Measurements from ENCODE around the gene IGFBP5. TPM values are rescaled to one million over a fixed set of nuclear protein-coding genes. Genes with fewer than 3 reads are reported as not detected.

The IGFBP5 gene
- polyA plus RNA-seq, 3 donors = 36.1 to 716 (median 172) TPM

DNA sequence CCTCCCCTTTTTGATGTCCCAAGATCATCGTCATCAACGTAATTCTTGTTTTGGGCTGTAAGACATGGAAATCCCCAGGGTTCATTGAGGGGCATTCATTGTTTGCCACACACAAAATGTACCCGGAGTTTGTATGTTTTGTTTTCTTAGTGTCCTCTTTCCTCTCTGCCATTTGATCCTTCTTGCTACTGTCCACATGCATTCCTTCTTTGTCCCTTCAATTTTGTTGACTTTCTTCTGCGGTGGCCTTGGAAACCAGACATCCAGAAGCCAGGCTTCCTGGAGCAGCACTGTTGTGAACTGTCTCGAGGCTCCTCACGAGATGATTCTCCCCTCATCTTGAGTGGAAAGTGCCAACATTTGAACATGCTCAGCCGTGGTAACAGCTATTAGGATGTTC, 37.4 kb downstream of the IGFBP5 start:
- H3K27ac ChIP-seq (ENCODE audit: low read depth, low read length) = no peak overlapping the region
- WGBS, 3 donors = 74 to 83% (median 82%) methylated on average over 7 of the region's 7 CpGs

DNA sequence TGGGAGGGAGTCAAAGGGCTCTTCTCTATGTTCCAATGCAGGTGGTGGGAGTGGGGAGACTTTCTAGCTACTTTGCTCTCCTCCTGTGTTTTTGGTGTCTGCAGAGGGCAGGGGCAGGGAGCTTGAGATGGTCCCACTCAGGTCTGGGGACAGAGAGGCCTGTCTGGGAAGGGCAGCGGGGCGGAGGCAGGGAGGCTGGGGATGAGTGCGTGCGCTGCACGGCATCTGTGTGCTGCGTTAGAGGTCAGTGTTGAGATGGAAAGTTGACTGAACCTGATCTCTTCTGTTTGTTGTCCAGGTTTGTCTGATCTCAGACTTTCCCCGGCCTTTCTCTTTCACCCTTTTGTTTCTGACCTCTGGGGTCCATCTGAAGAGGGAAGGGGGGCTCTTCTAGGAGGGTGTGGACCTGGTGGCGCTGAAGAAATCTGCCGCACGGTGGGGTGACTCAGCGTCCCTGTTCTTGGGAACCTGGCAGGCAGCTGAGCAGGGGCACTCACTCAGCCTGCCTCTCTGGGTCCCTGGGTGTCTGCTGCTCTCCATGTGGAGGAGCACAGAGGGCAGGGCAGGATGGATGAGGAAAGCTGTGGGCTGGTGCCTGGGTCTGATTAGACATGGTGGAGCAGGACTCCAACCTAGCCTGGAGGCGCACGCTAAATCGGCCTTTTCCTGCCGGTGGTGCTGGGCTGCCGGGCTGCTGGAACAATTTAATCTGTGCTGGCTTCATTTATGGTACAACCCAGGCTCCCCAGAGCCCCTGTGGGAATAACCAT, 38.1 kb downstream of the IGFBP5 start:
- H3K27ac ChIP-seq (ENCODE audit: low read depth, low read length) = no peak overlapping the region
- WGBS, 3 donors = 81 to 89% (median 89%) methylated on average over 16 of the region's 16 CpGs

DNA sequence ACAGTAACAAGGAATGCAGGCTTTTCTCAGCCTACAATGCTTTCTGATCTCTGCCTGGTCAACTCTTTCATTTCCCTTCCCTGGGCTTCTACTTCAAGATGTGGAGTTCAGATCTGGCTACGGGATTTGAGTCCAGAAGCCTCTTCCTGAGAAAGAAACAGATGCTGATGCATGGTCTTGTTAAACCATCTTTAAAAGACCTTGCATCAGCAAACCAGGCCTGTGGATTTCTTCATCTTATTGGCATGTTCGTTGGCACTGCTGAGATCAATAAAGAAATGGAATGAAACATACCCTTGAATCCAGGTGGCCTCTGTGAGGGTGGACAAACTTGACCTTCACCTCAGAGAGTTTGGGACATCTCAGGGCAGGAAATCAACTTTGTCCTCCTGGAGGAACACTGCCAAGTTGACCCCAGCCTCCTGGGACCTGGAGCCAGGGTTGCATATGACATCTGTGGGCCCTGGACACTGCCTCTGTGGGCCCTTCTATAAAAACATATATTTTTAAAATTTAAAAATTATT, 40.8 kb downstream of the IGFBP5 start:
- no peak overlapping the region for H3K27ac ChIP-seq (ENCODE audit: low read depth, low read length)
- 28 to 70% (median 66%) methylated on average over 2 of the region's 2 CpGs for WGBS, 3 donors

DNA sequence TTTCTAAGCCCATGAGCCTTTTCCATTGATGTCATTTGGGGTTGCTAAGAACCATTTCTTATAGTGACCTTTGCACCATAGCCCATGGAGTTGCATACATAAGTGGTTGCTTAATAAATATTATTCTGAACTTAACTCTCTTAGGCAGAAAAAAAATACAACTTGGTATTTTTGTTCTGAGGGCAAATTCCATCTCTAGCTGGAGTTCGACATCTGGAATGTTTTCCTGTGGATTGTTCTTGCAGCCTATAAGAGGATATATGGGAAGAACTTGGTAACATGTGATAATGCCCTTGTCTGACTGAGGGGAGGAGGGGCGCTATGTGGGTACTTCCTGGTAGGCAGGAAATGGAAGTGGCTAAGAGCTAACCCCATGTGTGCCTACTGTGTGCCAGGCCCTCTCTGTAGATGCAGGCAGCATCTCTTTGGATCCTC, 41.4 kb downstream of the IGFBP5 start:
- no peak overlapping the region for H3K27ac ChIP-seq (ENCODE audit: low read depth, low read length)
- WGBS, 3 donors = 47 to 70% (median 50%) methylated on average over 2 of the region's 2 CpGs

DNA sequence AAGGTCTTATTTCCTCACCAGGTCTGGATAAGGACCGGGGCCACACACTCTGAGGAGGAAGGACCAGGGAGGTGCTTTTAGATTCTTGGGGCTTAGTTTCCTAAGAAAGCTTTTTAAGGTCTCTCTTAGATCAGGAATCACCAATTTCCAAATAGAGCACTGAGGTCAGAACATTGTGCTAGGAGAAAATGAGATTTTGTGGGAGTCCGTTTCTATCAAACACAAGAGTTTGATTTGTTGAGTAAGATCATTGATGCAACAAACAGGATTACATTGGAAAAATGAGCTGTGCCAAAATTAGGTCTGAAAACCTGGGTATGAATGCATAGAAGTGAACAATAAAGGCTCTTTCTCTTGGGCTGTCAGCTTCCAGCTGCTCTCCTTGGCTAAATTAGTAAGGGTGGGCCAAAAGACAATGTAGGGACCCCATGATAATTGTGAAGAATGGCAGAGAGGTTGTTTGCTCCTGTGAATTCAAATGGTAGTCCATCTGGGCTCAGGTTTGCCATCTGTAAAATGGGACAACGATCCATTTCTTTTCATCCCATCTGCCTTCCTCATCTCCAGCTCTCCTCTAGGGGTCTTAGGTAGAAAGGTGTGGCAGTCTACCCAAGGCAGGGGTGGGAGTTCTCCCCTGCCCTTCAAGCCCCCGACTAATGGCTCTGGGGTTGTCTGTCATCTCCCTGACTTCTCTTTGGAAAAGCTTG, 42.1 kb downstream of the IGFBP5 start:
- no peak overlapping the region for H3K27ac ChIP-seq (ENCODE audit: low read depth, low read length)
- WGBS, 3 donors = 78 to 84% (median 82%) methylated on average over 4 of the region's 4 CpGs

DNA sequence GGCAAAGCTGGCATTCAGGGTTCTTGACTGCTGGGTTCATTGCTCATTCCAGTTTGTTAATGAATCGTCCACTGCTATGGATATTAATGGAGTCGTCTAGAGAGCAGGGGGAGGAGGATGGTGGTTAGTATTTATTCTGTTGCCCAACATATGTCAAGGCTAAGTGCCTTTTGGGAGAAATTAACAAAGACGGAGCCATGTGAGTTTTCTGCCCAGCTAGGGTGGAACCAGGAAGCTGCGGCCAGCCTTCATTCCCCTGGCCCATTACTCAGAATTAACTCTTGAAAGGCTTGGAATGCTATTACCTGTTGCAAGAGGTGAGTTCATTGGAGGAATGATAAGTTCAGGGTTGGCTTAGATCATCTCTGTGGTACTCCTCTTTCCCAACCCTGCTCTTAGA, 42.8 kb downstream of the IGFBP5 start:
- 15 to 44% (median 35%) methylated on average over 4 of the region's 4 CpGs for WGBS, 3 donors
- H3K27ac ChIP-seq (ENCODE audit: low read depth, low read length) = no peak overlapping the region

DNA sequence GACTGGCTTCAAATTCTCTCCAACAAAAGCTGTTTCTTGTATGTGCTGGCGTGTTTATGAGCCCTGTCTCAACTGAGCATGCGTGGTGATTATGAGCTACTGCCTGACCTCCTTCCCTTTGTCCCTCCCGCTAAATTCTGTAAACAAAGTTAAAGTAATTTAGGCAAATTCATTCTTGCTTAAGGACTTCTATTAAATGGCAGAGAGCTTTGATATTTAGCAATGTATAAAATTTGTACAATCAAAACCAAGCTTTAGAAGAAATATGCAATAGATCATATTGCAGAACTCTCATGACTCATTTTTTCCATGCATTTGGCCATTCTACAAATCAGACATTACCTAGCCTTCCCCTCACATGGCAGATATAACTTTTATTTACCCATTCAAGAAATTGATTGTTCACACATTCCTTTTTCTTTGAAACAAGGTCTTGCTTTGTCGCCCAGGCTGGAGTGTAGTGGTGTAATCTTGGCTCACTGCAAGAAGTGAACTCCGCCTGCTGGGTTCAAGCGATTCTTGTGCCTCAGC, 43.9 kb downstream of the IGFBP5 start:
- 38 to 96% (median 91%) methylated on average over 6 of the region's 6 CpGs for WGBS, 3 donors
- H3K27ac ChIP-seq (ENCODE audit: low read depth, low read length) = no peak overlapping the region

DNA sequence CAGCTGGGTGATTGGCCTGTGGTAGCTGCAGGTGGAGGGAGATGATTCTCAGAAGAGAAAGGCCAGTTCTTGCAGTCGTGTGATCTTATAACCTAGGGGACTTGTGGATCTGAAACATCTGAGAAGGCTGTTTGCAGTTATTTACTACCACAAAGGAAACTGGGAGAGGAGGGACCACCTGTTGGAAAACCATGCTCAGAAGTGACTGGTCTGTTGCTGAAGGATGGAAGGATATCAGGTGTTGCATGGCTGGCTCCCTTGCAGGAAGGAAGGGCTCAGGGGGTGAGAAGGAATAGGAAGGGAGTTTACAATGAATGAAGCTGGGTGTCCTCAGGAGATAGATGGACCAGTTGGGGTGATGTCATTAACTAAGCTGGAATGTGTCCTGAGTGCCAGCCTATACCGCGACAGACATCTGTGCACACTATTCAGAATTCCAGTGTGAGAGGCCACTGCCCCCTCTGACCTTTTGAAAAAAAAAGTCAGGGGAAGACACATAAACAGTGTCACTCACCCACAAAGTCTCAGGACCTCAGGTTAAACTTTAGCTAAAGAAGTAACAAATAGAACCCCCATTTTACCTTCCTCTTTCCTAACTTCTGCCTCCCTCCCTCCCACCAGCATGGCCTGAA, 44.6 kb downstream of the IGFBP5 start:
- no peak overlapping the region for H3K27ac ChIP-seq (ENCODE audit: low read depth, low read length)
- WGBS, 3 donors = 53 to 87% (median 80%) methylated on average over 3 of the region's 3 CpGs

DNA sequence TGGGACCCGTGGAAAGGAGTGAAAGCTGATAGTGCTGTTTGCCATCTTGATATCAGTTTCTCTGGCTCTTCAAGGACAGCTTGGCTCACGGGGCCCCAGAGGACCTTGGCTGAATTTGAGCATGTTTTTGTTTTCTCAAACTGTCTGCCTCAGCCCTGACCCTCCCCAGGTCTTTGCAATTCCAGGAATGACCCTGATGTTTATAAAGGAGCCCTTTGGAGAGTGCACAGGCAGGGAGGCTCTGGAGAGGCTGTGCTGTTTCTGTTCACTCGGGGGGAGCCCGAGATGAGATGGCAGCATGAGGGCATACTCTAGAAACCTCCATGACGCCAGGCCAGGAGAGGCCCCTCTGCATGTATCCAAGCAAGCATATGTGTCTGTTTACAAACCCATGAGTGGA, 45.8 kb downstream of the IGFBP5 start:
- H3K27ac ChIP-seq (ENCODE audit: low read depth, low read length) = no peak overlapping the region

DNA sequence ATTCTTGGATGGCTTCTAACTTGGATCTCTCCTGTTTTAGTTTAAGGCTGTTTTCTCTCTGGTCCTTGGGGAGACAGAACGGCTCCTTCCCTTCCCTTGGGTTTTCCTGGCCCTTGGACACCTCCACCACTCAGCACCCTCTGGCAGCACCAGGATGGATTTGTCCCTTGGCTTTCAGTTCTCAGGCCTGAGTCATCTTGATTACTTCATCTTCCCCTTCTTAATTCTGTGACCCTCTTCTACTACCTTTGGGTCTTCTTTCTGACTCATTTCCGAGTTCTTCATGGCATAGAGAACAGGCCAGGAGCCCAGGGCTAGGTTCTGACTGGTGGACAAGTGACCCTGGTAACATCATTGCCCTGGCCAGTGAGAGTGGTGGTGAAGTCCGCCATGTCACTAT, 47.2 kb downstream of the IGFBP5 start:
- no peak overlapping the region for H3K27ac ChIP-seq (ENCODE audit: low read depth, low read length)
- WGBS, 3 donors = 66 to 78% (median 68%) methylated on average over 3 of the region's 3 CpGs

More for the DNA sequence above, 45.8 kb downstream of the IGFBP5 start:
- 36 to 75% (median 66%) methylated on average over 5 of the region's 5 CpGs for WGBS, 3 donors

DNA sequence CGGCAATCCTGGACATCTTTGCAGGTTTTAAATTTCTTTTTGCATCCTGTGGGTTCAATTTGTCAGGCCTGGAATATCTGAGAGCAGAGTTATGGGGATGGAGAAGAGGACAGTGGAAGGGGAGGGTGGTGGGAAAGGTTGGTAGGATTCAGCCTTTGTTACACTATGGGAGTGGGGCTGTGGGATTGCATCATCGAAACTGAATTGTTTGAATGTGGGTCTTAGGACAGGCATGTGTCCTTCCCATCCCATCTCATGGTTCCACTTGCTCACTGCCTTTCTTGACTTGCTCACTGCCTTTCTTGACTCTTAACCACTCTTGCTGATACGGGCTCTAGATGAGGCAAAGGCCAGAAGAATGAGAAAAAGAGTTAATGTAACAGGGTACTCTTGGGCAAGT, 49.2 kb downstream of the IGFBP5 start:
- WGBS, 3 donors = 94 to 96% (median 95%) methylated on average over 3 of the region's 3 CpGs
- H3K27ac ChIP-seq (ENCODE audit: low read depth, low read length) = no peak overlapping the region

DNA sequence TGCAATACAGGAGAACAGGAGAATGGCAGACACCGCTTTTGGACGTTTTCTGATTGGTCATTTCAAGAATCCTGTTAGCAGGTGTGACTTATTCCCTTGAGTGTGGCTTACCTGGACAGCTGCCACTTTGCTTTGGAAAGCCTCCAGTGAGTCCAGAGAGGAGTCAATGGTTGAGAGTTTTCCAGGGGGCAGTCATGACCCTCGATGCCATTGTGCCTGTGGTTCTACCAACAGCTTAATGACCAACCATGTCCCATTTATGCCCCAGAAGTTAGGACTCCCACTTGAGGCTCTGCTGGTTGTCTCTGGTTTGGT, 49.8 kb downstream of the IGFBP5 start:
- 35 to 77% (median 75%) methylated on average over 3 of the region's 3 CpGs for WGBS, 3 donors
- no peak overlapping the region for H3K27ac ChIP-seq (ENCODE audit: low read depth, low read length)

DNA sequence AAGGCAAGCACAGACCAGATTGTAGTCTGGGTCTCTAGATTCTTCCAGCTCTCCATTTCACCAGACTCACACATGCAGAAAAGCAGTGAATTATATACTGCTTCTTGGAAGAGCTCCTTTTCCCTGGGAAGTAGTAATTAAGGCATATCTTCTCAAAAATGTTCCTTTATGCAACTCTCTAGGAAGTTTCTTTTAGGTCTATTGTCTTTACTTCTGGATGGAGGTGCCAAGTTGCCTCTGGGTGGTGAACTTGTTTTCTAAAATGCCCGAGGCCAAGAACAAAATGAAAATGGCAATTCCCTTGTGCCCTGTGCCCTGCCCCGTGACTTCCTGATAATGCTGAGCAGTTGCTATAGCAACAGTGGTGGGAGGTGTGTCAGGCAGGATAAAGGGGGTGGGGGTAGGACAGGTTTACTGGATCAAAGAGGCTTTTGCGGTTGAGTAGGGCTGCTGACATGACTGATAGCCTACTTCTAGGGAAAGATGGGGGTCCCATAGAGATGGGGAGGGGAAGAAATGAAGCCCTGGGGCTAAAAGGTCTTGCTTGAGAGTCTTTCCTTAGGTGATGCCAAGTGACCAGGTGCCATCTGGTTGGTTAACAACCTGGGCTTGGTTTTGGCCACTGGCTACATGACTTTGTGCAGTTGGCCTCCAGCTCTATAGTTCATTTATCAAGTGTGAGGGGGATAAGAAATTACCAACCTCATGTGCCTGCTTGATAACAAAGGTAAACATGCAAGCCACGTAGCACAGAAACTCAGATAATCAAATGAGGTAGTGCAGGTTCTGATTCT, 50.3 kb downstream of the IGFBP5 start:
- no peak overlapping the region for H3K27ac ChIP-seq (ENCODE audit: low read depth, low read length)
- 24 to 67% (median 64%) methylated on average over 4 of the region's 4 CpGs for WGBS, 3 donors

DNA sequence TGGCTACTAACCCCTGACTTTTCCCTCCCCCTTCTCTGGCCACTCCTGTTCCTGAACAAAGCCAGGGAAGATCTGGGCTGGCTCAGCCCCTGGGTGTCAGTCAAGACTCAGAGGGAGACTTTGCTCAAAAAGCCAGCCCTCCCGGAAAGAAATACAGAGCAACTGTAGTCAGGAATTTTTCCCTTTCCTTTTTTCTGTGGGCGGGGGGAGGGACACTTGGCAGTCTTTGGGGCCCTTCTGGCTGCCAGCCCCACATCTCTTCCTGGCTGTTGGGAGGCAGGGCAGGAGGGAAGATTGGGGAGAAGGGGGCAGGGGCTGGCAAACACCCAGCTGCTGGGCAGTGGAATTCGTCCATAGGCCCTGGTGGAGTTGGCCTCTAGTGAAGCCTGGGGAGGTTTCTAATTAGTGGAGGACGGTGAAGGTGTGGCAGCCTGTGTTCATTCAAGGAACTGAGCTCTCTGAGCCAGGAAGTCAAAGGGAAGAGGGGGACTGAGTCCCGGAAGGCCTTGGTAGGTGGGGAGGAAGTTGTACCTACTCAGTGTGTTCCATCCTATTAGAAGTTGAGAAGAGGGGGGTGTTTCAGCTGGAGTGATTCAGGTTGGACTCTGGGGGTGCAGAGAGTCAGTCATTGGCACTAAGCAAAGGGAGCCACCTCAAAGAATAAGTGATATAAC, 51.2 kb downstream of the IGFBP5 start:
- WGBS, 3 donors = 25 to 37% (median 34%) methylated on average over 5 of the region's 5 CpGs
- no peak overlapping the region for H3K27ac ChIP-seq (ENCODE audit: low read depth, low read length)

DNA sequence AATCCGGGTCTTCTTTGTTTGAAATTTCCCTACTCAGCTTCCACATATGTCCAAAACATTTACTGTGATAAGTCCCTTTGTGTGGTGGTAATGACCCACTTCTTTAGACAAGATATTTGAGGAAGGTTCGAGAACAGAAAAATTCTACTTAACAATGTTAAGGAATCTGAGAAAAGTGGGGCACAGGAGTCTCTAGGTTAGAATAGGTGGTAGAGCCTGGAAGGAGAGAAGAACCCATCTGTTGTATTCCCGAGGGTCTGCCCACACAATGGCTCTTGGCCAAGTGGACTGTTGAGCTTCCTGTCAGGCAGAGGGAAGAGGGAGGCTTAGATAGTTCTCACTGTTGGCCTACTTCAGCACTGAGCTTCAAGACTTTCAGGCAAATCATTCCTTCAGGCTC, 57.9 kb downstream of the IGFBP5 start:
- 51 to 57% (median 52%) methylated on average over 3 of the region's 3 CpGs for WGBS, 3 donors
- H3K27ac ChIP-seq (ENCODE audit: low read depth, low read length) = no peak overlapping the region

DNA sequence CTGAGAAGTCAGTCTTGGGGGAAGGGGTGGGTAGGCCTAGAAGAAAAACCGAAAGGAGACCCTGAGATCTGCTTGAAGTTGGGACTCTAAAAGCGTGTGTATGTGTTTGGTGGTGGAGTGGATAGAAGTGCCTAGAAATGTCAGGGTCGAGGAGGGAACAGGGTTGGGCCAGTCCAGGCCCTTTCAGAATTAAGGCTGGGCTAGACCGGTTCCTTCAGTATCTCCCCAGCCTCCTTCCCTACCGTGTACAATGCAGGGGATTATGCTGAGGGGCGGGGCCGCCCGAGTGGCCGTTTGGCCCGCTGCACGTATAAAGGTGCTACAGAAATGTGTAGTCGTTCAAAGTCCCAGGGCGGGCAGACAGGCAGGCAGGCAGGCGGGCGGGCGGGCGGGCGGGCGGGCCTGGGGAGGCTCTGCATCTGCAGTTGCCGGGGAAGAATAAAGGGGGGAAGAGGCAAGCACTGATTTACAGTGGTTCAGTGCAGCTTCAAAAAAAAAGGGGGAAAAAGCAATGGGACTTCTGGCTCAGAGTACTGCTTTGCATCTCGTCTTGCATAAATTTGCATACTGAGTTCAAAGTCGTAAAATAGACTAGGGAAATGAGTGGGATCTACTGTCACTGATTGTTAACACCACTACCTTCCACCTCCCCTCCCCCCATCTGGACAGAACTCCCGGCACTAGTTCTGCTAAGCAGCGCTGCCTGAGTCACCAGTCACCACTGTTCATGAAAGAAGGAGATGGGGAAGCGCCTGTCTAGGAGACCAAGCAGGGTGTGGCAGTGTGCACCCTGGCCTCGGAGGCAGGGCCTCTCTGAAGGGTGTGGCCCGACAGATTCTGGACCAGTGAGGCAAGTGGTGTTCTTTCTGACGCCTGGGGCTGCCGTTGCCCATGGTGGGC, 58.5 kb downstream of the IGFBP5 start:
- H3K27ac ChIP-seq (ENCODE audit: low read depth, low read length) = no peak overlapping the region
- WGBS, 3 donors = 26 to 37% (median 37%) methylated on average over 29 of the region's 29 CpGs

Measured in adipose tissue (tissue), 3 donors.